ENCODE measurements around the gene CNRIP1. TPM values are rescaled to one million over a fixed set of nuclear protein-coding genes. Genes with fewer than 3 reads are reported as not detected.
"Not testable (repeated sequence)": the region's sequence is repeated elsewhere in the genome, so short reads cannot be mapped to it uniquely, and the experiment has no call there.

CNRIP1 gene
- total RNA-seq, 1 donor from 2014 or later: not detected

GRCh38 chr2:68352651-68353391, 33.1 kb upstream of the CNRIP1 start:
- Mint-ChIP-seq H3K36me3 (ENCODE audit: low read depth) (no peaks in the 10 kb centered on the region), H3K4me1 (no peaks in the 10 kb centered on the region), H3K4me3 (no peak overlapping the region), H3K9me3 (no peaks in the 10 kb centered on the region), H3K27me3 (peaks cover 31% of the 10 kb centered on the region), H3K27ac (no peak overlapping the region)
- intact Hi-C loops (cut with micrococcal nuclease): no loop called here
- no peak for DNase-seq

GRCh38 chr2:68351997-68352396, 32.2 kb upstream of the CNRIP1 start:
- Mint-ChIP-seq H3K27me3 (peaks cover 39% of the 10 kb centered on the region), H3K4me1 (no peaks in the 10 kb centered on the region), H3K27ac (no peak overlapping the region), H3K9me3 (no peaks in the 10 kb centered on the region), H3K36me3 (ENCODE audit: low read depth) (no peaks in the 10 kb centered on the region), H3K4me3 (no peak overlapping the region)
- intact Hi-C loops (cut with micrococcal nuclease): no loop called here
- no peak for DNase-seq

GRCh38 chr2:68349091-68349490, 29.3 kb upstream of the CNRIP1 start:
- H3K9me3 Mint-ChIP-seq; H3K27ac Mint-ChIP-seq; H3K4me3 Mint-ChIP-seq; intact Hi-C loops (cut with micrococcal nuclease); H3K36me3 Mint-ChIP-seq (ENCODE audit: low read depth); H3K4me1 Mint-ChIP-seq; DNase-seq: not testable (repeated sequence)
- H3K27me3 Mint-ChIP-seq: peaks cover 49% of the 10 kb centered on the region

- H3K27me3 Mint-ChIP-seq: peaks cover 59% of the 10 kb centered on the region
- no peaks in the 10 kb centered on the region for H3K36me3 Mint-ChIP-seq (ENCODE audit: low read depth)
- no peak for DNase-seq
- H3K4me1 Mint-ChIP-seq: no peaks in the 10 kb centered on the region
- H3K27ac Mint-ChIP-seq: no peak overlapping the region
- no peaks in the 10 kb centered on the region for H3K9me3 Mint-ChIP-seq
- no peak overlapping the region for H3K4me3 Mint-ChIP-seq
- intact Hi-C loops (cut with micrococcal nuclease): no loop called here
These were observed 25.6 kb upstream of the CNRIP1 start for GRCh38 chr2:68345129-68345875.

GRCh38 chr2:68344031-68344430, 24.3 kb upstream of the CNRIP1 start:
- no peaks in the 10 kb centered on the region for H3K4me1 Mint-ChIP-seq
- intact Hi-C loops (cut with micrococcal nuclease): no loop called here
- H3K4me3 Mint-ChIP-seq: no peak overlapping the region
- H3K27me3 Mint-ChIP-seq: peaks cover 58% of the 10 kb centered on the region
- DNase-seq: no peak
- H3K27ac Mint-ChIP-seq: no peak overlapping the region
- no peaks in the 10 kb centered on the region for H3K36me3 Mint-ChIP-seq (ENCODE audit: low read depth)
- no peaks in the 10 kb centered on the region for H3K9me3 Mint-ChIP-seq

- Mint-ChIP-seq H3K27me3 (peaks cover 52% of the 10 kb centered on the region), H3K36me3 (ENCODE audit: low read depth) (no peaks in the 10 kb centered on the region), H3K9me3 (no peaks in the 10 kb centered on the region), H3K4me1 (no peaks in the 10 kb centered on the region), H3K27ac (no peak overlapping the region), H3K4me3 (no peak overlapping the region)
- DNase-seq: no peak
- intact Hi-C loops (cut with micrococcal nuclease): no loop called here
These were observed 22.7 kb upstream of the CNRIP1 start for GRCh38 chr2:68342470-68342869.

- Mint-ChIP-seq H3K27ac (no peak overlapping the region), H3K4me1 (no peaks in the 10 kb centered on the region), H3K9me3 (no peaks in the 10 kb centered on the region), H3K27me3 (peaks cover 46% of the 10 kb centered on the region), H3K4me3 (no peak overlapping the region), H3K36me3 (ENCODE audit: low read depth) (no peaks in the 10 kb centered on the region)
- no peak for DNase-seq
- intact Hi-C loops (cut with micrococcal nuclease): no loop called here
These were observed 21.8 kb upstream of the CNRIP1 start for GRCh38 chr2:68341583-68341982.

GRCh38 chr2:68341062-68341329, 21.2 kb upstream of the CNRIP1 start:
- no peaks in the 10 kb centered on the region for H3K4me1 Mint-ChIP-seq
- H3K27me3 Mint-ChIP-seq: peaks cover 43% of the 10 kb centered on the region
- intact Hi-C loops (cut with micrococcal nuclease): no loop called here
- H3K36me3 Mint-ChIP-seq (ENCODE audit: low read depth): no peaks in the 10 kb centered on the region
- H3K27ac Mint-ChIP-seq: no peak overlapping the region
- H3K4me3 Mint-ChIP-seq: no peak overlapping the region
- DNase-seq: no peak
- H3K9me3 Mint-ChIP-seq: no peaks in the 10 kb centered on the region

GRCh38 chr2:68340226-68341061, 20.7 kb upstream of the CNRIP1 start:
- no peaks in the 10 kb centered on the region for H3K4me1 Mint-ChIP-seq
- intact Hi-C loops (cut with micrococcal nuclease): no loop called here
- no peaks in the 10 kb centered on the region for H3K9me3 Mint-ChIP-seq

GRCh38 chr2:68336192-68336591, 16.4 kb upstream of the CNRIP1 start:
- Mint-ChIP-seq H3K4me3 (no peak overlapping the region), H3K9me3 (no peaks in the 10 kb centered on the region), H3K4me1 (no peaks in the 10 kb centered on the region), H3K27me3 (peaks cover 34% of the 10 kb centered on the region), H3K27ac (no peak overlapping the region), H3K36me3 (ENCODE audit: low read depth) (no peaks in the 10 kb centered on the region)
- DNase-seq: no peak
- intact Hi-C loops (cut with micrococcal nuclease): no loop called here

More at GRCh38 chr2:68340226-68341061, 20.7 kb upstream of the CNRIP1 start:
- Mint-ChIP-seq H3K27me3 (peaks cover 46% of the 10 kb centered on the region), H3K27ac (no peak overlapping the region), H3K4me3 (no peak overlapping the region), H3K36me3 (ENCODE audit: low read depth) (no peaks in the 10 kb centered on the region)
- DNase-seq: no peak

GRCh38 chr2:68333931-68334330, 14.2 kb upstream of the CNRIP1 start:
- no peaks in the 10 kb centered on the region for H3K9me3 Mint-ChIP-seq
- no peak for DNase-seq
- no peak overlapping the region for H3K4me3 Mint-ChIP-seq
- H3K27me3 Mint-ChIP-seq: peaks cover 24% of the 10 kb centered on the region
- no peaks in the 10 kb centered on the region for H3K36me3 Mint-ChIP-seq (ENCODE audit: low read depth)
- no peak overlapping the region for H3K27ac Mint-ChIP-seq
- no peaks in the 10 kb centered on the region for H3K4me1 Mint-ChIP-seq
- intact Hi-C loops (cut with micrococcal nuclease): no loop called here

- H3K27ac Mint-ChIP-seq: no peak overlapping the region
- no peak for DNase-seq
- intact Hi-C loops (cut with micrococcal nuclease): no loop called here
- no peaks in the 10 kb centered on the region for H3K9me3 Mint-ChIP-seq
- no peaks in the 10 kb centered on the region for H3K36me3 Mint-ChIP-seq (ENCODE audit: low read depth)
- H3K4me3 Mint-ChIP-seq: no peak overlapping the region
- H3K27me3 Mint-ChIP-seq: peaks cover 21% of the 10 kb centered on the region
- no peaks in the 10 kb centered on the region for H3K4me1 Mint-ChIP-seq
These were observed 13.3 kb upstream of the CNRIP1 start for GRCh38 chr2:68333009-68333408.

- Mint-ChIP-seq H3K36me3 (ENCODE audit: low read depth) (no peaks in the 10 kb centered on the region), H3K9me3 (no peaks in the 10 kb centered on the region), H3K4me1 (no peaks in the 10 kb centered on the region), H3K27me3 (peaks cover 12% of the 10 kb centered on the region), H3K4me3 (no peak overlapping the region), H3K27ac (no peak overlapping the region)
- DNase-seq: no peak
- intact Hi-C loops (cut with micrococcal nuclease): no loop called here
These were observed 10.9 kb upstream of the CNRIP1 start for GRCh38 chr2:68330691-68331090.

- no peak overlapping the region for H3K27ac Mint-ChIP-seq
- no peaks in the 10 kb centered on the region for H3K36me3 Mint-ChIP-seq (ENCODE audit: low read depth)
- H3K4me3 Mint-ChIP-seq: no peak overlapping the region
- no peaks in the 10 kb centered on the region for H3K9me3 Mint-ChIP-seq
- intact Hi-C loops (cut with micrococcal nuclease): no loop called here
- H3K4me1 Mint-ChIP-seq: no peaks in the 10 kb centered on the region
- DNase-seq: no peak
- peaks cover 21% of the 10 kb centered on the region for H3K27me3 Mint-ChIP-seq
These were observed 9.2 kb upstream of the CNRIP1 start for GRCh38 chr2:68328901-68329300.

Data from activated CD4-positive, alpha-beta T cell treated with anti-CD3 and anti-CD28 coated beads, Interleukin-2, amount 10 ng/mL, durations not matched to agents 24 days and 14 days (primary cell).